Endothelial cell of umbilical vein (primary cell): ENCODE data around the gene ANKRD60. TPM values are rescaled to one million over a fixed set of nuclear protein-coding genes. Genes with fewer than 3 reads are reported as not detected.

Experiments used
- BruUV-seq: library from RNA; stranded (reverse); fragments of 400-500 nt; replicated peaks from 2 replicates; lab custom pipeline; 2021; lab: Mats Ljungman, UMichigan
- CTCF ChIA-PET: fragments of 300-600, 350-600 bp; sonication (Branson Sonifier 250); formaldehyde crosslinking; loops from one replicate; lab custom pipeline; 2021; ENCODE audit warnings: antibody characterized with exemption, inconsistent platforms; lab: Charles Lee
- POLR2A ChIA-PET: fragments of 300-600, 350-600 bp; sonication (Branson Sonifier 250); formaldehyde crosslinking; loops from one replicate; lab custom pipeline; 2021; ENCODE audit warnings: antibody characterized with exemption, inconsistent platforms; lab: Charles Lee
- DNase-seq: peaks from one replicate; pipeline ENCODE4 v3.0.0-alpha.2; 2011; ENCODE audit warnings: low read depth, low spot score
- FAIRE-seq: peaks from 2 replicates; lab custom pipeline; 2011; peaks lifted over from hg19 to GRCh38; lab: Jason Lieb, UNC
- H2AFZ ChIP-seq: 2 replicates; pipeline ENCODE4 v1.6.0; 2012; ENCODE audit warnings: low read depth, low read length, control low read depth, inconsistent platforms
- H3K27ac ChIP-seq: 2 replicates; pipeline ENCODE4 v1.5.1; 2011; ENCODE audit warnings: low read depth, mild to moderate bottlenecking, control low read depth, low read length, moderate library complexity; ENCODE audit not compliant: insufficient read depth
- H3K27me3 ChIP-seq, 2 experiments: 2 replicates each; pipeline versions ENCODE4 v1.6.0 to v1.6.1; 2011; ENCODE audit warnings: low read length in 2 of 2, mixed read lengths in 1 of 2; ENCODE audit not compliant: control insufficient read depth in 2 of 2, insufficient read depth in 2 of 2
- H3K36me3 ChIP-seq, 2 experiments: 2 replicates in 1 of 2; 3 replicates in 1 of 2; pipeline ENCODE4 v1.5.1; 2011; ENCODE audit warnings: low read length in 2 of 2, mild to moderate bottlenecking in 1 of 2, moderate library complexity in 1 of 2; ENCODE audit not compliant: control insufficient read depth in 2 of 2, insufficient read depth in 2 of 2; ENCODE audit errors: extremely low read depth in 1 of 2
- H3K4me1 ChIP-seq: 3 replicates; pipeline ENCODE4 v1.5.1; 2011; ENCODE audit warnings: mild to moderate bottlenecking, low read length; ENCODE audit not compliant: control insufficient read depth, insufficient read depth; ENCODE audit errors: extremely low read depth
- H3K4me2 ChIP-seq: 2 replicates; pipeline ENCODE4 v1.6.1; 2011; ENCODE audit warnings: low read length, control low read depth, mixed read lengths; ENCODE audit not compliant: insufficient read depth
- H3K4me3 ChIP-seq, 3 experiments: fragments of 200-600 bp in 1 of 3; sonication (generic), shearing (Covaris generic) in 1 of 3; replicated peaks in 1 of 3; 2 replicates each; pipeline ENCODE4 v1.5.1; 2011 to 2016; ENCODE audit warnings: control low read depth in 3 of 3, low read length in 3 of 3, mild to moderate bottlenecking in 2 of 3, inconsistent platforms in 1 of 3, low read depth in 1 of 3, moderate library complexity in 1 of 3; ENCODE audit not compliant: insufficient read depth in 1 of 3
- H3K79me2 ChIP-seq: 2 replicates; pipeline ENCODE4 v1.6.0; 2012; ENCODE audit warnings: low read length, inconsistent platforms; ENCODE audit not compliant: control insufficient read depth, insufficient read depth
- H3K9ac ChIP-seq: replicated peaks from 2 replicates; pipeline ENCODE3; 2011; ENCODE audit warnings: low read length, control low read depth; ENCODE audit not compliant: insufficient read depth; ENCODE audit errors: extremely low read depth
- H3K9me1 ChIP-seq: replicated peaks from 3 replicates; pipeline ENCODE4 v1.6.0; 2011; ENCODE audit warnings: mild to moderate bottlenecking, low read length; ENCODE audit not compliant: control insufficient read depth, insufficient read depth; ENCODE audit errors: extremely low read depth
- H3K9me3 ChIP-seq: replicated peaks from 2 replicates; pipeline ENCODE4 v1.5.1; 2012; ENCODE audit warnings: low read length, inconsistent platforms; ENCODE audit not compliant: control insufficient read depth, insufficient read depth
- H4K20me1 ChIP-seq: replicated peaks from 2 replicates; pipeline ENCODE3; 2011; ENCODE audit warnings: mild to moderate bottlenecking, low read length; ENCODE audit not compliant: control insufficient read depth, insufficient read depth; ENCODE audit errors: extremely low read depth
- EZH2 ChIP-seq: IDR thresholded peaks from 2 replicates; pipeline ENCODE4 v1.6.1; 2012; ENCODE audit warnings: borderline replicate concordance, low read depth, mild to moderate bottlenecking, moderate library complexity, low read length, inconsistent platforms; ENCODE audit not compliant: severe bottlenecking
- FOS ChIP-seq: IDR thresholded peaks from 2 replicates; pipeline ENCODE4 v1.6.1; 2011; ENCODE audit warnings: mild to moderate bottlenecking, low read length, moderate library complexity, borderline replicate concordance; ENCODE audit not compliant: insufficient read depth
- GATA2 ChIP-seq: IDR thresholded peaks from 2 replicates; pipeline ENCODE4 v1.7.0; 2011; ENCODE audit warnings: low read depth, mild to moderate bottlenecking, moderate library complexity, mixed read lengths, low read length; ENCODE audit not compliant: insufficient read length, insufficient read depth
- JUN ChIP-seq: IDR thresholded peaks from 2 replicates; pipeline ENCODE4 v1.6.1; 2011; ENCODE audit warnings: borderline replicate concordance, low read depth; ENCODE audit not compliant: insufficient read length, insufficient read depth
- MYC ChIP-seq: IDR thresholded peaks from one replicate; pipeline ENCODE4 v1.6.1; 2011; ENCODE audit warnings: mild to moderate bottlenecking, low read depth, low read length
- POLR2A ChIP-seq: IDR thresholded peaks from 2 replicates; pipeline ENCODE4 v1.6.1; 2012; ENCODE audit warnings: low read depth, mild to moderate bottlenecking, control low read depth, low read length
- POLR2AphosphoS5 ChIP-seq: IDR thresholded peaks from 2 replicates; pipeline ENCODE4 v1.6.1; 2012; ENCODE audit warnings: low read depth, mild to moderate bottlenecking, control low read depth, low read length, moderate library complexity; ENCODE audit not compliant: insufficient read depth
- dilution Hi-C: fragments of 300-500 bp; cut with MboI; formaldehyde crosslinking; loops from one replicate; pipeline ENCODE4 v1.15.0; 2019; ENCODE audit warnings: low sequenced_read_pairs; ENCODE audit not compliant: extremely low pct_ligation_motif_present
- intact Hi-C: fragments of 100-400 bp; cut with micrococcal nuclease; formaldehyde crosslinking; loops from one replicate; pipeline ENCODE4 v1.10.0; 2022
- polyA plus RNA-seq, 4 experiments: library from polyadenylated mRNA; depleted of rRNA in 3 of 4; stranded (reverse) in 3 of 4; unstranded in 1 of 4; fragments of >200 nt; gene quantifications; 2 replicates each; pipeline versions ENCODE4 v1.2.1 to v1.2.3, GENCODE V29; 2011 to 2012; ENCODE audit warnings: missing spikeins in 1 of 4
- total RNA-seq: library from RNA; stranded (reverse); gene quantifications from 2 replicates; pipeline ENCODE4 v1.2.3, GENCODE V29; 2021
- TF ChIP-seq, protein P1 (sequence below), 2 donors: IDR thresholded peaks; 1 replicate in 1 of 2; 2 replicates in 1 of 2; pipeline ENCODE4 v1.5.1; 2011; ENCODE audit warnings: low read length in 2 of 2, mild to moderate bottlenecking in 2 of 2, moderate library complexity in 2 of 2, control low read depth in 1 of 2, inconsistent platforms in 1 of 2, low read depth in 1 of 2; ENCODE audit not compliant: insufficient read depth in 1 of 2; ENCODE audit errors: extremely low read depth in 1 of 2
- TF ChIP-seq, protein P2 (sequence below): IDR thresholded peaks from 2 replicates; pipeline ENCODE4 v1.6.1; 2011; ENCODE audit not compliant: insufficient read depth, insufficient read length

ANKRD60 gene
- total and polyA plus RNA-seq, 2 donors (not counting 3 experiments of a cell fraction or from before 2014, with no cell fraction given), result not detected

DNA sequence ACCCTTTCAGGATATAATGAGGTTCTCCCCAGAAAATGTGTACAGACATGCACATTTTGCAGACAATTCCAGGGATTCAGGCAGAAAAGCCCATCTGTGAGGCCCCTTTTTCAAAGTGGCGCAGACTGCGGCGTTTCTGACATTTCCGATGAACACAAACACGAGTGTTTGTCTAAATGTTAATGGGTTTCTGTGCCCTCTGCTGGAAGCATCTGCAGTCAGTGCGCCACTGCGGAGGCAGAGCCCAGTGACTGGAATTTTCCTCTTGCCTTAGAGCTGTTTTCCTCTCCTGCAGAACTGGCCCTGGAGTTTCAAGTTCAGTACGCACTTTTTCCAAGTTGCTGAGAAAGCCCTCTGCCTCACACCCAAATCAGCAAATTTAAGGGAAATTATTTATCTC lies 15.3 kb downstream of the ANKRD60 start:
- BruUV-seq, result no TSS peak
- no peaks in the 10 kb centered on the region for H4K20me1 ChIP-seq
- FAIRE-seq, result no peak
- H2AFZ ChIP-seq, result no peak overlapping the region
- intact Hi-C loops (loop anchor here (5.0 kb wide), 1 partner anchor 831 kb away; no protein-coding TSS in a partner anchor), dilution Hi-C loops (no loop called here)
- no peaks in the 10 kb centered on the region for H3K9me3 ChIP-seq
- no peaks in the 10 kb centered on the region for H3K79me2 ChIP-seq
- TF ChIP-seq, protein P1, sequence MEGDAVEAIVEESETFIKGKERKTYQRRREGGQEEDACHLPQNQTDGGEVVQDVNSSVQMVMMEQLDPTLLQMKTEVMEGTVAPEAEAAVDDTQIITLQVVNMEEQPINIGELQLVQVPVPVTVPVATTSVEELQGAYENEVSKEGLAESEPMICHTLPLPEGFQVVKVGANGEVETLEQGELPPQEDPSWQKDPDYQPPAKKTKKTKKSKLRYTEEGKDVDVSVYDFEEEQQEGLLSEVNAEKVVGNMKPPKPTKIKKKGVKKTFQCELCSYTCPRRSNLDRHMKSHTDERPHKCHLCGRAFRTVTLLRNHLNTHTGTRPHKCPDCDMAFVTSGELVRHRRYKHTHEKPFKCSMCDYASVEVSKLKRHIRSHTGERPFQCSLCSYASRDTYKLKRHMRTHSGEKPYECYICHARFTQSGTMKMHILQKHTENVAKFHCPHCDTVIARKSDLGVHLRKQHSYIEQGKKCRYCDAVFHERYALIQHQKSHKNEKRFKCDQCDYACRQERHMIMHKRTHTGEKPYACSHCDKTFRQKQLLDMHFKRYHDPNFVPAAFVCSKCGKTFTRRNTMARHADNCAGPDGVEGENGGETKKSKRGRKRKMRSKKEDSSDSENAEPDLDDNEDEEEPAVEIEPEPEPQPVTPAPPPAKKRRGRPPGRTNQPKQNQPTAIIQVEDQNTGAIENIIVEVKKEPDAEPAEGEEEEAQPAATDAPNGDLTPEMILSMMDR (IDR thresholded peaks at IDR 0.05; ENCODE audit: extremely low read depth in 1 of 2, insufficient read depth in 1 of 2, low read depth in 1 of 2, low read length in 2 of 2), result no peak
- TF ChIP-seq, protein P2, sequence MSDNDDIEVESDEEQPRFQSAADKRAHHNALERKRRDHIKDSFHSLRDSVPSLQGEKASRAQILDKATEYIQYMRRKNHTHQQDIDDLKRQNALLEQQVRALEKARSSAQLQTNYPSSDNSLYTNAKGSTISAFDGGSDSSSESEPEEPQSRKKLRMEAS, result no peak
- TF ChIP-seq MYC, result no peak
- no peak for TF ChIP-seq POLR2A
- no peak for TF ChIP-seq JUN
- TF ChIP-seq FOS, result no peak
- TF ChIP-seq POLR2AphosphoS5, result no peak
- no peak for TF ChIP-seq GATA2
- no peak for TF ChIP-seq EZH2
- no peaks in the 10 kb centered on the region for H3K9me1 ChIP-seq
- H3K36me3 ChIP-seq, result no peaks in the 10 kb centered on the region
- POLR2A ChIA-PET, result no interaction called here
- no peak overlapping the region for H3K4me2 ChIP-seq
- no peaks in the 10 kb centered on the region for H3K4me1 ChIP-seq
- H3K4me3 ChIP-seq, result no peak overlapping the region
- no peak for DNase-seq
- no peaks in the 10 kb centered on the region for H3K27me3 ChIP-seq
- no peak overlapping the region for H3K9ac ChIP-seq
- H3K27ac ChIP-seq, result no peak overlapping the region
- CTCF ChIA-PET, result no interaction called here
